Caco-2 (cell line): Measurements from ENCODE around the gene SLC11A2. TPM values are rescaled to one million over a fixed set of nuclear protein-coding genes. Genes with fewer than 3 reads are reported as not detected.
"Not testable (repeated sequence)": the region's sequence is repeated elsewhere in the genome, so short reads cannot be mapped to it uniquely, and the experiment has no call there.

Experiments used
- BruUV-seq: library from RNA; stranded (reverse); fragments of 400-500 nt; replicated peaks from 2 replicates; lab custom pipeline; 2021; lab: Mats Ljungman, UMichigan
- CTCF ChIA-PET: fragments of 300-600 bp; sonication (Branson Sonifier 250); formaldehyde crosslinking; loops from one replicate; lab custom pipeline; 2022; ENCODE audit warnings: antibody characterized with exemption; lab: Charles Lee
- POLR2A ChIA-PET: fragments of 300-600 bp; sonication (Branson Sonifier 250); formaldehyde crosslinking; loops from one replicate; lab custom pipeline; 2022; ENCODE audit warnings: antibody characterized with exemption; lab: Charles Lee
- DNase-seq, 2 experiments: peaks; one replicate each; pipeline versions ENCODE4 v3.0.0 to v3.0.0-alpha.2; 2020 to 2022
- H3K27me3 ChIP-seq: replicated peaks from 2 replicates; pipeline ENCODE4 v1.6.0; 2011; ENCODE audit warnings: low read length; ENCODE audit not compliant: control insufficient read depth, insufficient read depth
- H3K36me3 ChIP-seq: 2 replicates; pipeline ENCODE4 v1.5.1; 2011; ENCODE audit warnings: low read length; ENCODE audit not compliant: control insufficient read depth, insufficient read depth
- H3K4me1 ChIP-seq: fragments of 250-450 bp; sonication (Bioruptor Pico); 2 replicates; pipeline ENCODE4 v1.5.1; 2020; ENCODE audit warnings: mild to moderate bottlenecking
- H3K4me3 ChIP-seq: 2 replicates; pipeline ENCODE4 v1.5.1; 2011; ENCODE audit warnings: low read depth, mild to moderate bottlenecking, control low read depth, low read length
- H3K9me3 ChIP-seq: fragments of 250-450 bp; sonication (Bioruptor Pico); 2 replicates; pipeline ENCODE4 v1.5.1; 2020; ENCODE audit warnings: mild to moderate bottlenecking, moderate library complexity
- H3K27ac Mint-ChIP-seq: one replicate; pipeline ENCODE4 v1.8.0; 2022; ENCODE audit warnings: mixed read lengths; ENCODE audit not compliant: unreplicated experiment
- H3K27me3 Mint-ChIP-seq: one replicate; pipeline ENCODE4 v1.8.0; 2022; ENCODE audit warnings: mixed read lengths; ENCODE audit not compliant: insufficient read depth, unreplicated experiment
- H3K36me3 Mint-ChIP-seq: one replicate; pipeline ENCODE4 v1.8.0; 2022; ENCODE audit warnings: mild to moderate bottlenecking, mixed read lengths; ENCODE audit not compliant: insufficient read depth, unreplicated experiment
- H3K4me1 Mint-ChIP-seq: one replicate; pipeline ENCODE4 v1.8.0; 2022; ENCODE audit warnings: low read depth, mixed read lengths; ENCODE audit not compliant: unreplicated experiment
- H3K4me3 Mint-ChIP-seq: one replicate; pipeline ENCODE4 v1.8.0; 2022; ENCODE audit warnings: mild to moderate bottlenecking, moderate library complexity, mixed read lengths; ENCODE audit not compliant: unreplicated experiment
- H3K9me3 Mint-ChIP-seq: one replicate; pipeline ENCODE4 v1.8.0; 2022; ENCODE audit warnings: mixed read lengths; ENCODE audit not compliant: unreplicated experiment
- CTCF ChIP-seq, 2 experiments: fragments of 200-600 bp in 1 of 2; IDR thresholded peaks; 1 replicate in 1 of 2; 2 replicates in 1 of 2; pipeline versions ENCODE4 v1.5.1 to v1.8.0; 2011 to 2022; ENCODE audit warnings: antibody characterized with exemption in 1 of 2, control low read depth in 1 of 2, inconsistent platforms in 1 of 2, low read depth in 1 of 2, low read length in 1 of 2, mild to moderate bottlenecking in 1 of 2, moderate library complexity in 1 of 2; ENCODE audit not compliant: insufficient read depth in 1 of 2, severe bottlenecking in 1 of 2, unreplicated experiment in 1 of 2
- intact Hi-C: fragments of 100-400 bp; cut with micrococcal nuclease; formaldehyde crosslinking; loops from one replicate; pipeline ENCODE4 v1.10.0; 2022; ENCODE audit not compliant: unreplicated experiment
- total RNA-seq: library from RNA; stranded (reverse); gene quantifications from 2 replicates; pipeline ENCODE4 v1.2.3, GENCODE V29; 2022

Gene SLC11A2
- total RNA-seq, 1 experiment from 2014 or later, result 115 TPM

- POLR2A ChIA-PET, result no interaction called here
These were observed 91.8 kb downstream of the SLC11A2 start for GRCh38 chr12:50934371-50934851.

GRCh38 chr12:50933459-50934124 lies 92.6 kb downstream of the SLC11A2 start:
- H3K36me3 ChIP-seq, result no peaks in the 10 kb centered on the region
- BruUV-seq, result no TSS peak
- Mint-ChIP-seq H3K27ac (peak overlapping the region; percentile 63), H3K36me3 (no peaks in the 10 kb centered on the region), H3K27me3 (no peaks in the 10 kb centered on the region), H3K9me3 (peaks cover 17% of the 10 kb centered on the region), H3K4me1 (peaks cover 40% of the 10 kb centered on the region), H3K4me3 (no peak overlapping the region)
- intact Hi-C loops, result no loop called here
- H3K27me3 ChIP-seq, result no peaks in the 10 kb centered on the region
- ChIA-PET CTCF (no interaction called here), POLR2A (no interaction called here)
- peaks cover 16% of the 10 kb centered on the region; the same call in 1 of the 2 replicates for H3K9me3 ChIP-seq
- no peak overlapping the region for H3K4me3 ChIP-seq
- DNase-seq, result peak; percentile 49 to 61
- peaks cover 41% of the 10 kb centered on the region for H3K4me1 ChIP-seq
- TF ChIP-seq CTCF (IDR thresholded peaks at IDR 0.05; ENCODE audit: insufficient read depth in 1 of 2, low read depth in 1 of 2, low read length in 1 of 2, severe bottlenecking in 1 of 2, unreplicated experiment in 1 of 2), result no peak

More at GRCh38 chr12:50934371-50934851, 91.8 kb downstream of the SLC11A2 start:
- DNase-seq, result no peak
- peak overlapping the region; percentile 73 for H3K27ac Mint-ChIP-seq
- peaks cover 41% of the 10 kb centered on the region for H3K4me1 ChIP-seq
- no peak for TF ChIP-seq CTCF (IDR thresholded peaks at IDR 0.05; ENCODE audit: insufficient read depth in 1 of 2, low read depth in 1 of 2, low read length in 1 of 2, severe bottlenecking in 1 of 2, unreplicated experiment in 1 of 2)
- no TSS peak for BruUV-seq
- no peak overlapping the region for H3K4me3 ChIP-seq
- intact Hi-C loops, result no loop called here
- peaks cover 16% of the 10 kb centered on the region; the same call in 1 of the 2 replicates for H3K9me3 ChIP-seq
- H3K9me3 Mint-ChIP-seq, result peaks cover 25% of the 10 kb centered on the region
- CTCF ChIA-PET, result no interaction called here
- no peak overlapping the region for H3K4me3 Mint-ChIP-seq
- H3K36me3 ChIP-seq, result no peaks in the 10 kb centered on the region
- no peaks in the 10 kb centered on the region for H3K36me3 Mint-ChIP-seq
- H3K27me3 ChIP-seq, result no peaks in the 10 kb centered on the region
- H3K27me3 Mint-ChIP-seq, result no peaks in the 10 kb centered on the region
- peaks cover 37% of the 10 kb centered on the region for H3K4me1 Mint-ChIP-seq

- Histone ChIP-seq H3K36me3 (no peaks in the 10 kb centered on the region), H3K4me1 (peaks cover 47% of the 10 kb centered on the region), H3K27me3 (no peaks in the 10 kb centered on the region), H3K9me3 (peaks cover 16% of the 10 kb centered on the region; the same call in 1 of the 2 replicates), H3K4me3 (no peak overlapping the region)
- Mint-ChIP-seq H3K9me3 (peaks cover 12% of the 10 kb centered on the region), H3K4me3 (no peak overlapping the region), H3K27ac (peak overlapping the region; percentile 63), H3K27me3 (no peaks in the 10 kb centered on the region), H3K36me3 (no peaks in the 10 kb centered on the region), H3K4me1 (peaks cover 46% of the 10 kb centered on the region)
- BruUV-seq, result no TSS peak
- ChIA-PET POLR2A (interaction anchor here (0.6 kb wide), 1 partner anchor 219 kb away, joined by 7 read pairs; no protein-coding TSS in a partner anchor), CTCF (no interaction called here)
- intact Hi-C loops, result no loop called here
- TF ChIP-seq CTCF (IDR thresholded peaks at IDR 0.05; ENCODE audit: insufficient read depth in 1 of 2, low read depth in 1 of 2, low read length in 1 of 2, severe bottlenecking in 1 of 2, unreplicated experiment in 1 of 2), result no peak
- DNase-seq, result peak in 1 of 2 experiments; percentile 49
These were observed 93.3 kb downstream of the SLC11A2 start for GRCh38 chr12:50932787-50933280.

- H3K27ac Mint-ChIP-seq, H3K9me3 ChIP-seq, H3K9me3 Mint-ChIP-seq, BruUV-seq, H3K27me3 Mint-ChIP-seq, H3K36me3 ChIP-seq, intact Hi-C loops, H3K27me3 ChIP-seq, H3K4me3 ChIP-seq, DNase-seq, CTCF ChIA-PET, H3K36me3 Mint-ChIP-seq, H3K4me3 Mint-ChIP-seq: not testable (repeated sequence)
- peaks cover 44% of the 10 kb centered on the region for H3K4me1 ChIP-seq
- POLR2A ChIA-PET, result interaction anchor here (0.7 kb wide), 1 partner anchor 72 kb away, joined by 16 read pairs; no protein-coding TSS in a partner anchor
- peaks cover 44% of the 10 kb centered on the region for H3K4me1 Mint-ChIP-seq
These were observed 95.7 kb downstream of the SLC11A2 start for GRCh38 chr12:50930477-50930876.
